IPS DF 6.9 (cell line): Measurements from ENCODE around the gene PCAT6.
"Not testable (repeated sequence)": the region's sequence is repeated elsewhere in the genome, so short reads cannot be mapped to it uniquely, and the experiment has no call there.

ENCODE experiments used
- DNase-seq: peaks from one replicate; pipeline ENCODE4 v3.0.0-alpha.2; 2013; ENCODE audit warnings: low read depth, low spot score
- H3K27ac ChIP-seq: one replicate; pipeline ENCODE4 v1.5.1; 2013; ENCODE audit warnings: low read length, control low read depth
- H3K27me3 ChIP-seq: 2 replicates; pipeline ENCODE4 v1.6.1; 2013; ENCODE audit warnings: mild to moderate bottlenecking, low read length; ENCODE audit not compliant: control insufficient read depth, insufficient read depth
- H3K36me3 ChIP-seq: 2 replicates; pipeline ENCODE4 v1.6.1; 2013; ENCODE audit warnings: low read length; ENCODE audit not compliant: control insufficient read depth, insufficient read depth
- H3K4me1 ChIP-seq: 2 replicates; pipeline ENCODE4 v1.6.1; 2013; ENCODE audit warnings: low read length; ENCODE audit not compliant: control insufficient read depth, insufficient read depth
- H3K4me3 ChIP-seq: 2 replicates; pipeline ENCODE4 v1.5.1; 2013; ENCODE audit warnings: mild to moderate bottlenecking, low read length
- H3K9me3 ChIP-seq: 2 replicates; pipeline ENCODE4 v1.6.1; 2013; ENCODE audit warnings: low read length, inconsistent platforms; ENCODE audit not compliant: control insufficient read depth, insufficient read depth
- WGBS: extraction: QIAGEN DNeasy Blood & Tissue Kit; methylation state at CpG from one replicate; pipeline ENCODE4 v1.1.7; 2013; ENCODE audit warnings: mixed read lengths, missing lambda C conversion rate; ENCODE audit not compliant: insufficient read length, insufficient coverage; 5-methylcytosine and 5-hydroxymethylcytosine counted together

Gene PCAT6

GRCh38 chr1:202810615-202811295 lies at the start of gene PCAT6:
Gene PCAT6, plus strand, starts transcription at chr1:202810954.
- H3K4me3 ChIP-seq = peak within 1 kb of the TSS; percentile 52; the same call in 1 of the 2 replicates
- H3K9me3 ChIP-seq = no peaks in the 10 kb centered on the region
- H3K36me3 ChIP-seq = no peaks in the 10 kb centered on the region
- no CpG with 5 or more reads among the region's 53 CpGs for WGBS
- DNase-seq = peak; percentile 91
- H3K4me1 ChIP-seq = peaks cover 7% of the 10 kb centered on the region; the same call in 1 of the 2 replicates
- no peak within 1 kb of the TSS for H3K27ac ChIP-seq
- H3K27me3 ChIP-seq = no peaks in the 10 kb centered on the region

GRCh38 chr1:202762019-202762418 lies 48.7 kb upstream of the PCAT6 start:
- H3K9me3 ChIP-seq = no peaks in the 10 kb centered on the region
- H3K27me3 ChIP-seq = no peaks in the 10 kb centered on the region
- H3K36me3 ChIP-seq = peaks cover 23% of the 10 kb centered on the region; the same call in 1 of the 2 replicates
- no peak overlapping the region for H3K4me3 ChIP-seq
- no peak for DNase-seq
- WGBS = no CpG with 5 or more reads among the region's 2 CpGs
- no peak overlapping the region for H3K27ac ChIP-seq
- no peaks in the 10 kb centered on the region for H3K4me1 ChIP-seq

GRCh38 chr1:202765721-202766120 lies 45.0 kb upstream of the PCAT6 start:
- Histone ChIP-seq H3K27ac (no peak overlapping the region), H3K4me3 (no peak overlapping the region), H3K27me3 (no peaks in the 10 kb centered on the region), H3K4me1 (no peaks in the 10 kb centered on the region), H3K9me3 (no peaks in the 10 kb centered on the region), H3K36me3 (peaks cover 20% of the 10 kb centered on the region; the same call in 1 of the 2 replicates)
- no CpG with 5 or more reads among the region's 1 CpG for WGBS
- DNase-seq = no peak

- no peaks in the 10 kb centered on the region for H3K9me3 ChIP-seq
- no peak overlapping the region for H3K27ac ChIP-seq
- H3K4me3 ChIP-seq = no peak overlapping the region
- no peak for DNase-seq
- H3K27me3 ChIP-seq = no peaks in the 10 kb centered on the region
- WGBS = no CpG with 5 or more reads among the region's 2 CpGs
- H3K4me1 ChIP-seq = no peaks in the 10 kb centered on the region
- H3K36me3 ChIP-seq = peaks cover 22% of the 10 kb centered on the region; the same call in 1 of the 2 replicates
Measured at GRCh38 chr1:202770135-202770534, 40.6 kb upstream of the PCAT6 start.

GRCh38 chr1:202781180-202781579 lies 29.6 kb upstream of the PCAT6 start:
- Histone ChIP-seq H3K9me3 (no peaks in the 10 kb centered on the region), H3K36me3 (0 out of 2 replicates have a peak, but pooled peaks cover 2% of the 10 kb centered on the region), H3K4me3 (no peak overlapping the region), H3K4me1 (no peaks in the 10 kb centered on the region), H3K27me3 (no peaks in the 10 kb centered on the region), H3K27ac (no peak overlapping the region)
- no CpG with 5 or more reads among the region's 4 CpGs for WGBS
- no peak for DNase-seq

GRCh38 chr1:202786804-202787203 lies 23.9 kb upstream of the PCAT6 start:
- Histone ChIP-seq H3K9me3 (no peaks in the 10 kb centered on the region), H3K27me3 (no peaks in the 10 kb centered on the region), H3K27ac (no peak overlapping the region), H3K36me3 (no peaks in the 10 kb centered on the region; the same call in 1 of the 2 replicates), H3K4me1 (peaks cover 1% of the 10 kb centered on the region; the same call in 1 of the 2 replicates), H3K4me3 (no peak overlapping the region)
- DNase-seq = no peak
- no CpG with 5 or more reads among the region's 4 CpGs for WGBS

GRCh38 chr1:202788800-202789199 lies 22.0 kb upstream of the PCAT6 start:
- WGBS = no CpG with 5 or more reads among the region's 3 CpGs
- no peak for DNase-seq
- Histone ChIP-seq H3K27ac (no peak overlapping the region), H3K27me3 (no peaks in the 10 kb centered on the region), H3K4me1 (peaks cover 1% of the 10 kb centered on the region; the same call in 1 of the 2 replicates), H3K36me3 (no peaks in the 10 kb centered on the region; the same call in 1 of the 2 replicates), H3K9me3 (no peaks in the 10 kb centered on the region), H3K4me3 (no peak overlapping the region)

GRCh38 chr1:202791077-202791747 lies 19.5 kb upstream of the PCAT6 start:
- DNase-seq = no peak
- no peak overlapping the region for H3K27ac ChIP-seq
- WGBS = 100% methylated on average over 3 of the region's 4 CpGs
- H3K4me3 ChIP-seq = no peak overlapping the region
- H3K9me3 ChIP-seq = no peaks in the 10 kb centered on the region
- no peaks in the 10 kb centered on the region; the same call in 1 of the 2 replicates for H3K36me3 ChIP-seq
- H3K4me1 ChIP-seq = peaks cover 2% of the 10 kb centered on the region; the same call in 1 of the 2 replicates
- H3K27me3 ChIP-seq = no peaks in the 10 kb centered on the region

- Histone ChIP-seq H3K36me3 (no peaks in the 10 kb centered on the region), H3K9me3 (no peaks in the 10 kb centered on the region), H3K4me3 (no peak overlapping the region), H3K27me3 (no peaks in the 10 kb centered on the region), H3K4me1 (peaks cover 3% of the 10 kb centered on the region; the same call in 1 of the 2 replicates), H3K27ac (no peak overlapping the region)
- no peak for DNase-seq
Measured at GRCh38 chr1:202794051-202794740, 16.6 kb upstream of the PCAT6 start.

GRCh38 chr1:202794931-202795330 lies 15.8 kb upstream of the PCAT6 start:
- not testable (repeated sequence) for H3K9me3 ChIP-seq, H3K36me3 ChIP-seq, H3K4me3 ChIP-seq, DNase-seq, H3K27ac ChIP-seq, H3K4me1 ChIP-seq, H3K27me3 ChIP-seq
- no CpG with 5 or more reads among the region's 6 CpGs for WGBS
